GM23338 (cell line): ENCODE measurements around the gene ALDH8A1.

Experiments used
- CREB1 ChIP-seq: fragments of 250-450 bp; sonication (Bioruptor Pico); IDR thresholded peaks from 2 replicates; pipeline ENCODE4 v1.5.0; 2020; ENCODE audit warnings: low read depth, mild to moderate bottlenecking, moderate library complexity
- CTCF ChIP-seq, 2 experiments: fragments of 200-600 bp in 1 of 2; sonication (generic) in 1 of 2; conservative IDR thresholded peaks; 2 replicates each; pipeline versions ENCODE4 v1.5.1 to v1.6.1; 2016 to 2017; ENCODE audit warnings: antibody characterized with exemption in 2 of 2, low read depth in 2 of 2, mild to moderate bottlenecking in 2 of 2, moderate library complexity in 1 of 2
- ETS1 ChIP-seq: IDR thresholded peaks from 2 replicates; pipeline ENCODE4 v1.6.1; 2016; ENCODE audit warnings: antibody characterized with exemption
- EZH2 ChIP-seq: fragments of 200-600 bp; sonication (generic); IDR thresholded peaks from one replicate; pipeline ENCODE4 v1.8.0; 2017; ENCODE audit warnings: antibody characterized with exemption, mild to moderate bottlenecking, low read depth; ENCODE audit not compliant: unreplicated experiment
- EZH2phosphoT487 ChIP-seq: fragments of 200-600 bp; sonication (generic); IDR thresholded peaks from one replicate; pipeline ENCODE4 v1.8.1; 2018; ENCODE audit warnings: antibody characterized with exemption; ENCODE audit not compliant: unreplicated experiment
- JUNB ChIP-seq: IDR thresholded peaks from one replicate; pipeline ENCODE4 v1.6.1; 2016; ENCODE audit warnings: antibody characterized with exemption; ENCODE audit not compliant: unreplicated experiment
- POLR2AphosphoS5 ChIP-seq: IDR thresholded peaks from 2 replicates; pipeline ENCODE4 v1.6.1; 2016; ENCODE audit warnings: antibody characterized with exemption, low read depth
- STAT1 ChIP-seq: IDR thresholded peaks from one replicate; pipeline ENCODE4 v1.6.1; 2016; ENCODE audit warnings: antibody characterized with exemption; ENCODE audit not compliant: unreplicated experiment
- ZNF114 ChIP-seq: fragments of 250-450 bp; sonication (Bioruptor Pico); IDR thresholded peaks from 2 replicates; pipeline ENCODE4 v1.5.0; 2020; ENCODE audit warnings: mild to moderate bottlenecking, moderate library complexity
- ZNF331 ChIP-seq: fragments of 250-450 bp; sonication (Bioruptor Pico); IDR thresholded peaks from 2 replicates; pipeline ENCODE4 v1.5.0; 2020; ENCODE audit warnings: low read depth, mild to moderate bottlenecking, moderate library complexity
- TF ChIP-seq, protein P1 (sequence below): fragments of 250-450 bp; sonication (Bioruptor Pico); IDR thresholded peaks from 2 replicates; pipeline ENCODE4 v1.5.0; 2020; ENCODE audit warnings: mild to moderate bottlenecking, moderate library complexity
- TF ChIP-seq, protein P2 (sequence below): IDR thresholded peaks from one replicate; pipeline ENCODE4 v1.6.1; 2018; ENCODE audit warnings: antibody characterized with exemption; ENCODE audit not compliant: unreplicated experiment

GRCh38 chr6:134943522-134944111 is 6.3 kb downstream of the ALDH8A1 start:
- TF ChIP-seq CTCF (conservative IDR thresholded peaks at IDR 0.05; ENCODE audit: low read depth in 2 of 2), result no peak
- no peak for TF ChIP-seq EZH2phosphoT487
- TF ChIP-seq, protein P1, sequence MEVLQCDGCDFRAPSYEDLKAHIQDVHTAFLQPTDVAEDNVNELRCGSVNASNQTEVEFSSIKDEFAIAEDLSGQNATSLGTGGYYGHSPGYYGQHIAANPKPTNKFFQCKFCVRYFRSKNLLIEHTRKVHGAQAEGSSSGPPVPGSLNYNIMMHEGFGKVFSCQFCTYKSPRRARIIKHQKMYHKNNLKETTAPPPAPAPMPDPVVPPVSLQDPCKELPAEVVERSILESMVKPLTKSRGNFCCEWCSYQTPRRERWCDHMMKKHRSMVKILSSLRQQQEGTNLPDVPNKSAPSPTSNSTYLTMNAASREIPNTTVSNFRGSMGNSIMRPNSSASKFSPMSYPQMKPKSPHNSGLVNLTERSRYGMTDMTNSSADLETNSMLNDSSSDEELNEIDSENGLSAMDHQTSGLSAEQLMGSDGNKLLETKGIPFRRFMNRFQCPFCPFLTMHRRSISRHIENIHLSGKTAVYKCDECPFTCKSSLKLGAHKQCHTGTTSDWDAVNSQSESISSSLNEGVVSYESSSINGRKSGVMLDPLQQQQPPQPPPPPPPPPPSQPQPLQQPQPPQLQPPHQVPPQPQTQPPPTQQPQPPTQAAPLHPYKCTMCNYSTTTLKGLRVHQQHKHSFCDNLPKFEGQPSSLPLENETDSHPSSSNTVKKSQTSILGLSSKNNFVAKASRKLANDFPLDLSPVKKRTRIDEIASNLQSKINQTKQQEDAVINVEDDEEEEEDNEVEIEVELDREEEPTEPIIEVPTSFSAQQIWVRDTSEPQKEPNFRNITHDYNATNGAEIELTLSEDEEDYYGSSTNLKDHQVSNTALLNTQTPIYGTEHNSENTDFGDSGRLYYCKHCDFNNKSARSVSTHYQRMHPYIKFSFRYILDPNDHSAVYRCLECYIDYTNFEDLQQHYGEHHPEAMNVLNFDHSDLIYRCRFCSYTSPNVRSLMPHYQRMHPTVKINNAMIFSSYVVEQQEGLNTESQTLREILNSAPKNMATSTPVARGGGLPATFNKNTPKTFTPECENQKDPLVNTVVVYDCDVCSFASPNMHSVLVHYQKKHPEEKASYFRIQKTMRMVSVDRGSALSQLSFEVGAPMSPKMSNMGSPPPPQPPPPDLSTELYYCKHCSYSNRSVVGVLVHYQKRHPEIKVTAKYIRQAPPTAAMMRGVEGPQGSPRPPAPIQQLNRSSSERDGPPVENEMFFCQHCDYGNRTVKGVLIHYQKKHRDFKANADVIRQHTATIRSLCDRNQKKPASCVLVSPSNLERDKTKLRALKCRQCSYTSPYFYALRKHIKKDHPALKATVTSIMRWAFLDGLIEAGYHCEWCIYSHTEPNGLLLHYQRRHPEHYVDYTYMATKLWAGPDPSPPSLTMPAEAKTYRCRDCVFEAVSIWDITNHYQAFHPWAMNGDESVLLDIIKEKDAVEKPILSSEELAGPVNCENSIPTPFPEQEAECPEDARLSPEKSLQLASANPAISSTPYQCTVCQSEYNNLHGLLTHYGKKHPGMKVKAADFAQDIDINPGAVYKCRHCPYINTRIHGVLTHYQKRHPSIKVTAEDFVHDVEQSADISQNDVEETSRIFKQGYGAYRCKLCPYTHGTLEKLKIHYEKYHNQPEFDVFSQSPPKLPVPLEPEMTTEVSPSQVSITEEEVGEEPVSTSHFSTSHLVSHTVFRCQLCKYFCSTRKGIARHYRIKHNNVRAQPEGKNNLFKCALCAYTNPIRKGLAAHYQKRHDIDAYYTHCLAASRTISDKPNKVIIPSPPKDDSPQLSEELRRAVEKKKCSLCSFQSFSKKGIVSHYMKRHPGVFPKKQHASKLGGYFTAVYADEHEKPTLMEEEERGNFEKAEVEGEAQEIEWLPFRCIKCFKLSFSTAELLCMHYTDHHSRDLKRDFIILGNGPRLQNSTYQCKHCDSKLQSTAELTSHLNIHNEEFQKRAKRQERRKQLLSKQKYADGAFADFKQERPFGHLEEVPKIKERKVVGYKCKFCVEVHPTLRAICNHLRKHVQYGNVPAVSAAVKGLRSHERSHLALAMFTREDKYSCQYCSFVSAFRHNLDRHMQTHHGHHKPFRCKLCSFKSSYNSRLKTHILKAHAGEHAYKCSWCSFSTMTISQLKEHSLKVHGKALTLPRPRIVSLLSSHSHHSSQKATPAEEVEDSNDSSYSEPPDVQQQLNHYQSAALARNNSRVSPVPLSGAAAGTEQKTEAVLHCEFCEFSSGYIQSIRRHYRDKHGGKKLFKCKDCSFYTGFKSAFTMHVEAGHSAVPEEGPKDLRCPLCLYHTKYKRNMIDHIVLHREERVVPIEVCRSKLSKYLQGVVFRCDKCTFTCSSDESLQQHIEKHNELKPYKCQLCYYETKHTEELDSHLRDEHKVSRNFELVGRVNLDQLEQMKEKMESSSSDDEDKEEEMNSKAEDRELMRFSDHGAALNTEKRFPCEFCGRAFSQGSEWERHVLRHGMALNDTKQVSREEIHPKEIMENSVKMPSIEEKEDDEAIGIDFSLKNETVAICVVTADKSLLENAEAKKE, result no peak
- no peak for TF ChIP-seq EZH2
- TF ChIP-seq JUNB, result no peak
- TF ChIP-seq ZNF114 (CRISPR knock-in tag), result no peak
- TF ChIP-seq CREB1, result no peak
- TF ChIP-seq STAT1, result no peak
- no peak for TF ChIP-seq POLR2AphosphoS5
- TF ChIP-seq, protein P2, sequence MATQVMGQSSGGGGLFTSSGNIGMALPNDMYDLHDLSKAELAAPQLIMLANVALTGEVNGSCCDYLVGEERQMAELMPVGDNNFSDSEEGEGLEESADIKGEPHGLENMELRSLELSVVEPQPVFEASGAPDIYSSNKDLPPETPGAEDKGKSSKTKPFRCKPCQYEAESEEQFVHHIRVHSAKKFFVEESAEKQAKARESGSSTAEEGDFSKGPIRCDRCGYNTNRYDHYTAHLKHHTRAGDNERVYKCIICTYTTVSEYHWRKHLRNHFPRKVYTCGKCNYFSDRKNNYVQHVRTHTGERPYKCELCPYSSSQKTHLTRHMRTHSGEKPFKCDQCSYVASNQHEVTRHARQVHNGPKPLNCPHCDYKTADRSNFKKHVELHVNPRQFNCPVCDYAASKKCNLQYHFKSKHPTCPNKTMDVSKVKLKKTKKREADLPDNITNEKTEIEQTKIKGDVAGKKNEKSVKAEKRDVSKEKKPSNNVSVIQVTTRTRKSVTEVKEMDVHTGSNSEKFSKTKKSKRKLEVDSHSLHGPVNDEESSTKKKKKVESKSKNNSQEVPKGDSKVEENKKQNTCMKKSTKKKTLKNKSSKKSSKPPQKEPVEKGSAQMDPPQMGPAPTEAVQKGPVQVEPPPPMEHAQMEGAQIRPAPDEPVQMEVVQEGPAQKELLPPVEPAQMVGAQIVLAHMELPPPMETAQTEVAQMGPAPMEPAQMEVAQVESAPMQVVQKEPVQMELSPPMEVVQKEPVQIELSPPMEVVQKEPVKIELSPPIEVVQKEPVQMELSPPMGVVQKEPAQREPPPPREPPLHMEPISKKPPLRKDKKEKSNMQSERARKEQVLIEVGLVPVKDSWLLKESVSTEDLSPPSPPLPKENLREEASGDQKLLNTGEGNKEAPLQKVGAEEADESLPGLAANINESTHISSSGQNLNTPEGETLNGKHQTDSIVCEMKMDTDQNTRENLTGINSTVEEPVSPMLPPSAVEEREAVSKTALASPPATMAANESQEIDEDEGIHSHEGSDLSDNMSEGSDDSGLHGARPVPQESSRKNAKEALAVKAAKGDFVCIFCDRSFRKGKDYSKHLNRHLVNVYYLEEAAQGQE, result no peak
- TF ChIP-seq ETS1, result no peak
- no peak for TF ChIP-seq ZNF331 (CRISPR knock-in tag)
